SK-N-SH (cell line): ENCODE data around the gene KCNK18. TPM values are rescaled to one million over a fixed set of nuclear protein-coding genes. Genes with fewer than 3 reads are reported as not detected.
A peak's percentile ranks its signal among the peaks of the same experiment; 100 is the strongest.

Source experiments
- CTCF ChIA-PET: fragments of 300-600, 350-600 bp; formaldehyde crosslinking; extraction: SDS; loops from one replicate; lab custom pipeline; 2021; lab: Yijun Ruan, JAX
- POLR2A ChIA-PET: fragments of 350-600 bp; sonication (Branson Sonifier 250); formaldehyde crosslinking; extraction: SDS; loops from one replicate; lab custom pipeline; 2020; ENCODE audit warnings: antibody characterized with exemption, inconsistent platforms; lab: Yijun Ruan, JAX
- DNase-seq: peaks from one replicate; pipeline ENCODE4 v3.0.0; 2012
- H2AFZ ChIP-seq: fragments of 200-600 bp; sonication (generic); 2 replicates; pipeline ENCODE4 v1.8.1; 2016; ENCODE audit warnings: antibody characterized with exemption, mild to moderate bottlenecking, low read depth
- H3F3A ChIP-seq: fragments of 200-600 bp; sonication (generic); replicated peaks from 2 replicates; pipeline ENCODE3; 2016; ENCODE audit warnings: antibody characterized with exemption, mild to moderate bottlenecking; ENCODE audit not compliant: insufficient read depth
- H3K27ac ChIP-seq, 2 experiments: fragments of 200-500 bp in 1 of 2; fragments of 200-600 bp in 1 of 2; sonication (Bioruptor generic) in 1 of 2; sonication (generic), shearing (Covaris generic) in 1 of 2; 2 replicates each; pipeline versions ENCODE4 v1.5.1 to v1.6.1; 2014 to 2016; ENCODE audit warnings: low read depth in 2 of 2, inconsistent platforms in 1 of 2, low read length in 1 of 2, mild to moderate bottlenecking in 1 of 2, mixed read lengths in 1 of 2
- H3K27me3 ChIP-seq: fragments of 200-600 bp; sonication (generic), shearing (Covaris generic); 2 replicates; pipeline ENCODE4 v1.6.1; 2016; ENCODE audit warnings: mixed run types; ENCODE audit not compliant: insufficient read depth
- H3K36me3 ChIP-seq, 2 experiments: fragments of 200-500 bp in 1 of 2; fragments of 200-600 bp in 1 of 2; sonication (Bioruptor generic) in 1 of 2; sonication (generic) in 1 of 2; replicated peaks in 1 of 2; 2 replicates each; pipeline versions ENCODE3 to v1.5.1; 2014 to 2016; ENCODE audit warnings: low read length in 1 of 2, mild to moderate bottlenecking in 1 of 2; ENCODE audit not compliant: insufficient read depth in 2 of 2, control insufficient read depth in 1 of 2
- H3K4me1 ChIP-seq, 2 experiments: fragments of 200-500 bp in 1 of 2; fragments of 200-600 bp in 1 of 2; sonication (Bioruptor generic) in 1 of 2; sonication (generic), shearing (Covaris generic) in 1 of 2; 2 replicates each; pipeline versions ENCODE4 v1.5.1 to v1.6.1; 2014 to 2016; ENCODE audit warnings: low read depth in 1 of 2, low read length in 1 of 2, mixed run types in 1 of 2; ENCODE audit not compliant: insufficient read depth in 2 of 2, control insufficient read depth in 1 of 2
- H3K4me2 ChIP-seq: fragments of 200-600 bp; sonication (generic), shearing (Covaris generic); 2 replicates; pipeline ENCODE4 v1.6.1; 2017; ENCODE audit warnings: mixed run types
- H3K4me3 ChIP-seq, 2 experiments: fragments of 200-500 bp in 1 of 2; fragments of 200-600 bp in 1 of 2; sonication (Bioruptor generic) in 1 of 2; sonication (generic), shearing (Covaris generic) in 1 of 2; 2 replicates each; pipeline versions ENCODE4 v1.5.1 to v1.8.1; 2014 to 2016; ENCODE audit warnings: low read depth in 2 of 2, inconsistent platforms in 1 of 2, low read length in 1 of 2, mild to moderate bottlenecking in 1 of 2, mixed read lengths in 1 of 2, moderate library complexity in 1 of 2
- H3K79me2 ChIP-seq: fragments of 200-600 bp; sonication (generic); 2 replicates; pipeline ENCODE4 v1.8.1; 2017; ENCODE audit warnings: mild to moderate bottlenecking; ENCODE audit not compliant: insufficient read depth
- H3K9ac ChIP-seq: fragments of 200-600 bp; sonication (generic); 2 replicates; pipeline ENCODE4 v1.6.1; 2017; ENCODE audit warnings: mixed run types
- H3K9me2 ChIP-seq: fragments of 200-600 bp; sonication (generic); 2 replicates; pipeline ENCODE4 v1.6.1; 2017; ENCODE audit warnings: mixed run types
- H3K9me3 ChIP-seq: fragments of 200-600 bp; sonication (generic); 2 replicates; pipeline ENCODE4 v1.6.1; 2017; ENCODE audit warnings: mixed run types, mild to moderate bottlenecking, moderate library complexity
- H4K20me1 ChIP-seq: fragments of 200-600 bp; sonication (generic); 2 replicates; pipeline ENCODE4 v1.6.1; 2017; ENCODE audit warnings: mild to moderate bottlenecking, mixed run types; ENCODE audit not compliant: insufficient read depth
- ELF1 ChIP-seq: IDR thresholded peaks from 2 replicates; pipeline ENCODE4 v1.4.0; 2012
- FOXM1 ChIP-seq: IDR thresholded peaks from 2 replicates; pipeline ENCODE4 v1.4.0; 2012; ENCODE audit warnings: low read depth, mild to moderate bottlenecking
- RAD21 ChIP-seq: IDR thresholded peaks from 2 replicates; pipeline ENCODE4 v1.6.1; 2012; ENCODE audit warnings: mild to moderate bottlenecking, low read length
- YY1 ChIP-seq: IDR thresholded peaks from 2 replicates; pipeline ENCODE4 v1.4.0; 2012; ENCODE audit warnings: low read depth, mild to moderate bottlenecking
- WGBS: methylation state at CpG from one replicate; pipeline ENCODE4 v1.1.6; 2017; ENCODE audit warnings: low lambda C conversion rate; 5-methylcytosine and 5-hydroxymethylcytosine counted together
- polyA plus RNA-seq, 3 experiments: library from polyadenylated mRNA; depleted of rRNA; stranded (reverse); fragments of >200 nt; gene quantifications; 2 replicates each; pipeline ENCODE4 v1.2.3, GENCODE V29; 2012
- TF ChIP-seq, protein P1 (sequence below): IDR thresholded peaks from 2 replicates; pipeline ENCODE4 v1.6.1; 2012; ENCODE audit warnings: mild to moderate bottlenecking, low read depth, low read length, moderate library complexity
- TF ChIP-seq, protein P2 (sequence below): IDR thresholded peaks from 2 replicates; pipeline ENCODE4 v1.4.0; 2012; ENCODE audit warnings: low read depth

The KCNK18 gene
- polyA plus RNA-seq, 1 of the 3 experiments (the other 2 are of a cell fraction): not detected

DNA sequence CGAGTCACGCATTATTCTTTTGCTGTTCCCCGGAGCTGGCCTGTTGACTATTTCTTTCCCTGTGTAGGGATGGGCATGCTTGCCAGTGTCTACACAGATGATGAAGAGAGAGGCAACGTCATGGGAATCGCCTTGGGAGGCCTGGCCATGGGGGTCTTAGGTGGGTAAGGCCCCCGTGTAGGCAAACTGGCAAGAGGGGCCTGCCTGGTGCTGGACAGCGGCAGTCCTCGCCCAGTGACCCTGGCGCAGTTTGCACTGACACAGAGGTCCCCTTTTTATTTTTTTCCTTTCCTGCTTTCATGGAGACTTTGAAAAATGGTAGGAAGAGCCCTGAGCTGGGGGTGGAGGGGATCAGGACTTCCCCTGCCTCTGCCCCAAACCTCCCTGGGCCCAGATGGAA is 57.0 kb downstream of the KCNK18 start:
- Histone ChIP-seq H3K4me1 (peaks cover 0 to 9% of the 10 kb centered on the region in 2 experiments; a peak in 2 of 4 replicates), H3K4me3 (no peak overlapping the region), H3K36me3 (no peaks in the 10 kb centered on the region), H3K27me3 (no peaks in the 10 kb centered on the region; the same call in 1 of the 2 replicates), H3K4me2 (no peak overlapping the region), H4K20me1 (no peaks in the 10 kb centered on the region), H2AFZ (no peak overlapping the region), H3K79me2 (no peaks in the 10 kb centered on the region), H3K9ac (no peak overlapping the region), H3K27ac (no peak overlapping the region), H3K9me3 (no peaks in the 10 kb centered on the region), H3F3A (no peaks in the 10 kb centered on the region), H3K9me2 (no peaks in the 10 kb centered on the region)
- no peak for DNase-seq
- TF ChIP-seq, protein P1, sequence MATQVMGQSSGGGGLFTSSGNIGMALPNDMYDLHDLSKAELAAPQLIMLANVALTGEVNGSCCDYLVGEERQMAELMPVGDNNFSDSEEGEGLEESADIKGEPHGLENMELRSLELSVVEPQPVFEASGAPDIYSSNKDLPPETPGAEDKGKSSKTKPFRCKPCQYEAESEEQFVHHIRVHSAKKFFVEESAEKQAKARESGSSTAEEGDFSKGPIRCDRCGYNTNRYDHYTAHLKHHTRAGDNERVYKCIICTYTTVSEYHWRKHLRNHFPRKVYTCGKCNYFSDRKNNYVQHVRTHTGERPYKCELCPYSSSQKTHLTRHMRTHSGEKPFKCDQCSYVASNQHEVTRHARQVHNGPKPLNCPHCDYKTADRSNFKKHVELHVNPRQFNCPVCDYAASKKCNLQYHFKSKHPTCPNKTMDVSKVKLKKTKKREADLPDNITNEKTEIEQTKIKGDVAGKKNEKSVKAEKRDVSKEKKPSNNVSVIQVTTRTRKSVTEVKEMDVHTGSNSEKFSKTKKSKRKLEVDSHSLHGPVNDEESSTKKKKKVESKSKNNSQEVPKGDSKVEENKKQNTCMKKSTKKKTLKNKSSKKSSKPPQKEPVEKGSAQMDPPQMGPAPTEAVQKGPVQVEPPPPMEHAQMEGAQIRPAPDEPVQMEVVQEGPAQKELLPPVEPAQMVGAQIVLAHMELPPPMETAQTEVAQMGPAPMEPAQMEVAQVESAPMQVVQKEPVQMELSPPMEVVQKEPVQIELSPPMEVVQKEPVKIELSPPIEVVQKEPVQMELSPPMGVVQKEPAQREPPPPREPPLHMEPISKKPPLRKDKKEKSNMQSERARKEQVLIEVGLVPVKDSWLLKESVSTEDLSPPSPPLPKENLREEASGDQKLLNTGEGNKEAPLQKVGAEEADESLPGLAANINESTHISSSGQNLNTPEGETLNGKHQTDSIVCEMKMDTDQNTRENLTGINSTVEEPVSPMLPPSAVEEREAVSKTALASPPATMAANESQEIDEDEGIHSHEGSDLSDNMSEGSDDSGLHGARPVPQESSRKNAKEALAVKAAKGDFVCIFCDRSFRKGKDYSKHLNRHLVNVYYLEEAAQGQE: 0 out of 2 replicates have a peak, but pooled peaks have one; percentile 28
- no peak for TF ChIP-seq ELF1
- POLR2A ChIA-PET: no interaction called here
- CTCF ChIA-PET: interaction anchor here (1.0 kb wide), 1 partner anchor 38 kb away, joined by 6 read pairs; no protein-coding TSS in a partner anchor
- 50% methylated on average over 6 of the region's 9 CpGs for WGBS

DNA sequence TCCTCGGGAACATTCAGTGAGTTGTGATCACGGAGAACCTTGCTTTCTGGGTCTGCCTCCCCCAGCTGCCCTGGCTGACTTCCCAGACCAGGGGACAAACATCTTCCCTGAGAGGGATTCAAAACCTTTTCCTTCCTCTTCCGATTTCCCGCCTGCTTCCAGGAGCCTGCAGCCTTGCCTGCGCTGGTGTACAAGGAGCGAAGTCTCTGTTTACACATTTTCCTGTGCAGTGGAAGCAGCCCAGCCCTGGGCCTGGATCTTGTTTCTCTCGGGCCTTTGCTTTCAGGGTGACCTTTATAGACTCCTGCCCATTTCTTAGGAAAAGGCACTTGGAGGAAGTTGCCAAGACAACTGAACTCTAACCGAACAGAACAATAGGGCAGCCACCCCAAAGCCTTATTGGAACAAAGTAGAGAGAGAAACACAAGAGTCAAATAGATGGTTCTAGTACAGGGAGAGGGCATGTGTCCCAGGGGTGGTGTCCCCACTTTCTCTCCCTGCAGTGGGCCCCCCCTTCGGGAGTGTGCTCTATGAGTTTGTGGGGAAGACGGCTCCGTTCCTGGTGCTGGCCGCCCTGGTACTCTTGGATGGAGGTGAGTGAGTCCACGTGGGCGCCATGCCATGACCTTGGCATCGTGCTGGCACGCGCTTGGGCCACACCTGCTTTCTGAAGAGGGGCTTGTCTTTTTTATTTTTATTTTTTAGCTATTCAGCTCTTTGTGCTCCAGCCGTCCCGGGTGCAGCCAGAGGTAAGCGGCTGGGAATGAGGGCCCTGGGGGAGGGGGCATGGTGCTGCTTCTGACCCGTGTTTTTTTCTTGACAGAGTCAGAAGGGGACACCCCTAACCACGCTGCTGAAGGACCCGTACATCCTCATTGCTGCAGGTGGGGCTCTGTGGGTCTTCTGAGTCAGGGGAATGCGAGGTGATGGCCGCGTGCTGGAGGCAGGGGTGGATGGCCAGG is 57.8 kb downstream of the KCNK18 start:
- H3K9me2 ChIP-seq: no peaks in the 10 kb centered on the region
- peaks cover 0 to 5% of the 10 kb centered on the region in 2 experiments; a peak in 1 of 4 replicates for H3K4me1 ChIP-seq
- H3K27me3 ChIP-seq: no peaks in the 10 kb centered on the region; the same call in 1 of the 2 replicates
- no peak overlapping the region for H3K4me3 ChIP-seq
- H3K4me2 ChIP-seq: no peak overlapping the region
- no peaks in the 10 kb centered on the region for H3K36me3 ChIP-seq
- no peaks in the 10 kb centered on the region for H4K20me1 ChIP-seq
- H3K27ac ChIP-seq: no peak overlapping the region
- 68% methylated on average over 26 of the region's 26 CpGs for WGBS
- POLR2A ChIA-PET: no interaction called here
- H3K9ac ChIP-seq: no peak overlapping the region
- CTCF ChIA-PET: no interaction called here
- H2AFZ ChIP-seq: no peak overlapping the region
- no peak for DNase-seq
- H3K9me3 ChIP-seq: no peaks in the 10 kb centered on the region
- TF ChIP-seq FOXM1 (no peak), RAD21 (no peak), YY1 (no peak)
- TF ChIP-seq, protein P2, sequence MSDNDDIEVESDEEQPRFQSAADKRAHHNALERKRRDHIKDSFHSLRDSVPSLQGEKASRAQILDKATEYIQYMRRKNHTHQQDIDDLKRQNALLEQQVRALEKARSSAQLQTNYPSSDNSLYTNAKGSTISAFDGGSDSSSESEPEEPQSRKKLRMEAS: no peak
- H3F3A ChIP-seq: no peaks in the 10 kb centered on the region
- no peaks in the 10 kb centered on the region for H3K79me2 ChIP-seq
